ENCODE measurements around the gene ZNF609.

The ZNF609 gene

DNA sequence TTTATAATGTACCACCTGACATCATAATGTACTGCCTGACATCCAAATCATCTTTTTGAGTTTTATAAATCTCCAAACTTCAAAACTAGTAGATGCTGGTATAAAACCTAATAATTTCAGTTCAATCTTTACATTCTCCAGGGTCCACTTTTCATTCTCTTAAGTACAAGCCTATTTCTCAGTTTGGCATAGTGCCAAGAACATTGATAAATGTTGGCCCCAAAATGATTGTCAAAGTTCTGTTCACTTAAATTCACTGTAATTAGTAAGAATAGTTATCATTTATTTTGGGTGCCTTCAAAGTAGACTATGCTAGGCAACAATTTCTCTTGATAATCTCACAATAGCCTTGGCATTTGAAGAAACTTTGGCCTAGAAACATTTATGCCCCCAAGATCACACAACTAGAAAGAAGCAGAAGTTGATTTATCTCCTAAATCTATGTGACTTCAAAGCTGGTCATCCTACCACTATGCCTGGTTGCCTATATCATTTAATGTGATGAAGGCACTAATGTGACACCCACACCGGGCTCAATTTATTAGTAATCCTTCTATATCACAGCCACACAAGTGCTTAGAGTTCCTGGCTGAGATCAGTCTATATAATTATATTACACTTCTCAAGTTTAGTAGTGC lies 101.7 kb downstream of the ZNF609 start:
- Histone ChIP-seq H3K9ac (ENCODE audit: low read length) (no peak overlapping the region), H3K4me3 (ENCODE audit: low read length) (no peak overlapping the region)

DNA sequence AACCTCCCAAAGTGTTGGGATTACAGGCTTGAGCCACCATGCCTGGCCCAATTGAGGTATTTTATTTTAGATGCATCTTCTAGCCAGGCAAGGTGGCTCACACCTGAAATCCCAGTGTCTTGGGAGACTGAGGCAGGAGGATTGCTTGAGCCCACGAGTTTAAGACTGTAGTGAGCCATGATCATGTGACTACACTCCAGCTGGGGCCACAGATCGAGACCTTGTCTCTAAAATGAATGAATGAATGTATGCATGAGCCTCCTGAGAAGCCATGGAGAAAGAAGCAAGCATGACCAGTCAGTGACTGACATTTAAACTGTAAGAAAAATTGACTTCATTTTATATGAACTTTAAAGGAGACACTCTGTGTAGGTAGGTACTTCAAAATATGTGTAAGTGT lies 105.7 kb downstream of the ZNF609 start:
- Histone ChIP-seq H3K4me3 (ENCODE audit: low read length) (no peak overlapping the region), H3K9ac (ENCODE audit: low read length) (no peak overlapping the region), H3K9me3 (ENCODE audit: control insufficient read depth, low read length) (no peaks in the 10 kb centered on the region), H3K4me1 (ENCODE audit: control insufficient read depth, insufficient read depth, low read length) (peaks cover 21% of the 10 kb centered on the region), H3K27me3 (ENCODE audit: control insufficient read depth, insufficient read depth, low read length) (no peaks in the 10 kb centered on the region), H3K36me3 (ENCODE audit: control insufficient read depth, insufficient read depth, low read length) (no peaks in the 10 kb centered on the region)

More for the DNA sequence above, 101.7 kb downstream of the ZNF609 start:
- Histone ChIP-seq H3K27me3 (ENCODE audit: control insufficient read depth, insufficient read depth, low read length) (no peaks in the 10 kb centered on the region), H3K36me3 (ENCODE audit: control insufficient read depth, insufficient read depth, low read length) (no peaks in the 10 kb centered on the region), H3K4me1 (ENCODE audit: control insufficient read depth, insufficient read depth, low read length) (peaks cover 18% of the 10 kb centered on the region), H3K9me3 (ENCODE audit: control insufficient read depth, low read length) (no peaks in the 10 kb centered on the region)

DNA sequence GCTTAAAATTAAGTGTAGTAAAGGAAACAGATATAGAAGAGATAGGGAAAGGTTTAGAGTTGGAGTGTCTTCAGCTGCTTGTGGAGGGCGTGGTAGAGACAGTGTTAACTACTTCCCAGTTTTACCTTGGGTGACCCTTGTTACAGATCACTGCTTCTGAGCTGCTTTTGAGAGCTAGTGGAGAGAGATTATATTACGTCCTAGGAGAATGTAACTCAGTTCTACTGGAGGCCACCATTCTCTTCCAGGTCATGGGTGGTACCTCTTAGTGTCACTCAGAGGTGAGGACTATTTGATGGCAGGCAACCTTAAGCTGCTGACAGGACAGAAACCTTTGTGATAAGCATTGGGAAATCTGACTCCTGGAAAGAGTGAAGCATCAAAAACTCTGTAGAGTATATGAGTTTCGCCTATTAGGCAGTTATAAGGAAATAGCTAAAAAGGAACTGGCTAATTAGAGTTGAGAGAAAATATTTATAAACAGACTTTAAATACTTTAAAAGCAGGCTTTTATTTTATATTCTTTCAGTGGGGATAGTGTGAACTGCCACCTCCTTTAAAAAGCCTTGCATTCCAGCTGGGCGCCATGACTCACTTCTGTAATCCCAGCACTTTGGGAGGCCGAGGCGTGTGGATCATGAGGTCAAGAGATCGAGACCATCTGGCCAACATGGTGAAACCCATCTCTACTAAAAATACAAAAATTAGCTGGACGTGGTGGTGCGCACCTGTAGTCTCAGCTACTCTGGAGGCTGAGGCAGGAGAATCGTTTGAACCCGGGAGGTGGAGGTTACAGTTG lies 106.5 kb downstream of the ZNF609 start:
- H3K4me1 ChIP-seq (ENCODE audit: control insufficient read depth, insufficient read depth, low read length), result peaks cover 24% of the 10 kb centered on the region
- H3K27me3 ChIP-seq (ENCODE audit: control insufficient read depth, insufficient read depth, low read length), result no peaks in the 10 kb centered on the region
- H3K36me3 ChIP-seq (ENCODE audit: control insufficient read depth, insufficient read depth, low read length), result no peaks in the 10 kb centered on the region
- no peak overlapping the region for H3K9ac ChIP-seq (ENCODE audit: low read length)
- H3K4me3 ChIP-seq (ENCODE audit: low read length), result no peak overlapping the region
- no peaks in the 10 kb centered on the region for H3K9me3 ChIP-seq (ENCODE audit: control insufficient read depth, low read length)

DNA sequence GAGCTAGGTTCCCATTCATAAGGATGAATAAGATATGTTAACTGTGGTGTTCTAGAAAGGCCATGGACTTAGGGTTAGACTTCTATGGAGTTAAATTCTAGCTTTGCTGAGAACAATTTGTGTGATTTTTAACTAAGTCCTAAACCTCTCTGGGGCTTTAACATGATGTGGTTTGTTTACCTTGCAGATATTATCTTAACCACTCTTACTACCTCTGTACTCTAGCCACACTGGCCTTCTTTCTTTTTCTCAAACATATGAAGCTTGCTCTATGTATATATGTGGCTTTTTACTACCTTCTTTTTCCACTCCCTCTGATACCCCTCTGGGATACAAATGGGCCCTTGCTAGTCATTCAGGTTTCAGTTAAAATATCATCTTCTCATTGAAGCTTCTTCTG lies 108.4 kb downstream of the ZNF609 start:
- Histone ChIP-seq H3K27me3 (ENCODE audit: control insufficient read depth, insufficient read depth, low read length) (no peaks in the 10 kb centered on the region), H3K9ac (ENCODE audit: low read length) (no peak overlapping the region), H3K4me1 (ENCODE audit: control insufficient read depth, insufficient read depth, low read length) (peaks cover 24% of the 10 kb centered on the region), H3K9me3 (ENCODE audit: control insufficient read depth, low read length) (no peaks in the 10 kb centered on the region), H3K4me3 (ENCODE audit: low read length) (no peak overlapping the region), H3K36me3 (ENCODE audit: control insufficient read depth, insufficient read depth, low read length) (no peaks in the 10 kb centered on the region)

DNA sequence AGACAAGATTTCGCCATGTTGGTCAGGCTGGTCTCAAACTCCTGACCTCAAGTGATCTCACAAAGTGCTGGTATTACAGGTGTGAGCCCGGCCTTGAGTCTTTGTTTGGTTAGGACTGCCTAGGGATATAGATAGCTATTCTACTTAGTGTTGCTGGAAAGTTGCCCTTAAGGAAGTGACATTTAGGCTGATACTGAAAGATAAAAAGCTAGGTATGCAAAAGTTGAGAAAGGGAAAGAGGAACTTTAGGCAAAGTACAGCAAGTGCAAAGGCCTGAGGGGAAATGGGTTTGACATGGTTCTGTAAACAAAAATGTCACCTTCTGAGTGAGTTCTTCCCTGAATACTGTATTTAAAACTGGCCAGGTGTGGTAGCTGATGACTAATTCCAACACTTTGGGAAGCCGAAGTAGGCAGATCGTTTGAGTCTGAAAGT lies 111.5 kb downstream of the ZNF609 start:
- H3K36me3 ChIP-seq (ENCODE audit: control insufficient read depth, insufficient read depth, low read length), result no peaks in the 10 kb centered on the region

DNA sequence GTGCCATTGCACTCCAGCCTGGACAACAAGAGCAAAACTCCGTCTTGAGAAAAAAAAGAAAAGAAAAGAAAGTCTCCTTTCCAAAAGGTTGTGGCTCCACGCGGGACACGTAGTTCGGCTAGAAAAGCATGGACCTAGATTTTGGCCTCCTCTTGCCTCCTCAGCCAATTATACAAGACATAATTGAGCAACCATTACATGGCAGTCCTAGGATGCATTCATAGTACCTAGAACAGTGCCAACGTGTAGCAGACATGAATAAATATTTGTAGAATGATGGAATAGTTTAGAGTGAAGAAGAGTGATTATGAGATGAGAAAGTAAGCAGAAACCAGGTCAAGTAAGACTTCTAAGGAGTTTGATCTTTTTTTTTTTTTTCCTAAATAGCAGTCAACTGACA lies 112.5 kb downstream of the ZNF609 start:
- no peaks in the 10 kb centered on the region for H3K27me3 ChIP-seq (ENCODE audit: control insufficient read depth, insufficient read depth, low read length)
- H3K9ac ChIP-seq (ENCODE audit: low read length), result no peak overlapping the region
- no peaks in the 10 kb centered on the region for H3K36me3 ChIP-seq (ENCODE audit: control insufficient read depth, insufficient read depth, low read length)
- peaks cover 12% of the 10 kb centered on the region for H3K4me1 ChIP-seq (ENCODE audit: control insufficient read depth, insufficient read depth, low read length)
- H3K4me3 ChIP-seq (ENCODE audit: low read length), result no peak overlapping the region
- no peaks in the 10 kb centered on the region for H3K9me3 ChIP-seq (ENCODE audit: control insufficient read depth, low read length)

More for the DNA sequence above, 111.5 kb downstream of the ZNF609 start:
- Histone ChIP-seq H3K27me3 (ENCODE audit: control insufficient read depth, insufficient read depth, low read length) (no peaks in the 10 kb centered on the region), H3K4me3 (ENCODE audit: low read length) (no peak overlapping the region), H3K4me1 (ENCODE audit: control insufficient read depth, insufficient read depth, low read length) (peaks cover 15% of the 10 kb centered on the region), H3K9ac (ENCODE audit: low read length) (no peak overlapping the region), H3K9me3 (ENCODE audit: control insufficient read depth, low read length) (no peaks in the 10 kb centered on the region)

DNA sequence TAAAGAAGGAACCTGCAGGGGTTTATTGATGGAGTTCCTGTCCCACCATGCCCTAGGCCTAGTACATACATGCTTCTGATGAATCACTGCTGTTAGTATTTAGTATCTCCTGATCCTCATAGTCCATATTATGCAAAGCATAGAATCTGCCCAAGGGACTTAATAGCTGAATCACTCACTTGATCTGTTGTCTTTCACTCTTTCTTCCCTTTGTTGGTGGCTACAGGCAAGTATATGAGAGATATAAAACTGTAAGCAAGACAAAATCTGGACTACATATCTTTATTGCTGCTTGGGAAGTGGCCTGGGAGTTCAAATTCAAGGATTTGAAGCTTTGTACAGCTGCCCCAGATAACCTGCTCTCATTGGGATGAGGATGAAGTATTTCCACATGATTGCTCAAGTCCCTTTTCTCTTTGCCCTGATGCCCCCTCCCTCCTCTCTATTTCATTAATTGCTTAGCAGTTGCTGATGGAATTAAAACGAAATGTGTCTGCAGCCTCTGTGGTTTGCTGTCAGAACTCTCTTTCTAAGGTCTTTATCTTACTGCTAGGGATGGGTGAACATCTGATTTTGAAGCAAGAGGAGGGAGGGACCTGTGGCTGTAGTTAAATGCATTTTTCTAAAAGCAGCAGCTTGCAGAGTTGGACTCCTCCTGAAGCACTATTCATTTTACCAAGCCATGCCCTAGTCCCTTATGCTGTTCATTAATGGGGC lies 114.1 kb downstream of the ZNF609 start:
- Histone ChIP-seq H3K4me3 (ENCODE audit: low read length) (no peak overlapping the region), H3K9me3 (ENCODE audit: control insufficient read depth, low read length) (no peaks in the 10 kb centered on the region), H3K9ac (ENCODE audit: low read length) (no peak overlapping the region), H3K27me3 (ENCODE audit: control insufficient read depth, insufficient read depth, low read length) (no peaks in the 10 kb centered on the region), H3K4me1 (ENCODE audit: control insufficient read depth, insufficient read depth, low read length) (peaks cover 3% of the 10 kb centered on the region), H3K36me3 (ENCODE audit: control insufficient read depth, insufficient read depth, low read length) (no peaks in the 10 kb centered on the region)

DNA sequence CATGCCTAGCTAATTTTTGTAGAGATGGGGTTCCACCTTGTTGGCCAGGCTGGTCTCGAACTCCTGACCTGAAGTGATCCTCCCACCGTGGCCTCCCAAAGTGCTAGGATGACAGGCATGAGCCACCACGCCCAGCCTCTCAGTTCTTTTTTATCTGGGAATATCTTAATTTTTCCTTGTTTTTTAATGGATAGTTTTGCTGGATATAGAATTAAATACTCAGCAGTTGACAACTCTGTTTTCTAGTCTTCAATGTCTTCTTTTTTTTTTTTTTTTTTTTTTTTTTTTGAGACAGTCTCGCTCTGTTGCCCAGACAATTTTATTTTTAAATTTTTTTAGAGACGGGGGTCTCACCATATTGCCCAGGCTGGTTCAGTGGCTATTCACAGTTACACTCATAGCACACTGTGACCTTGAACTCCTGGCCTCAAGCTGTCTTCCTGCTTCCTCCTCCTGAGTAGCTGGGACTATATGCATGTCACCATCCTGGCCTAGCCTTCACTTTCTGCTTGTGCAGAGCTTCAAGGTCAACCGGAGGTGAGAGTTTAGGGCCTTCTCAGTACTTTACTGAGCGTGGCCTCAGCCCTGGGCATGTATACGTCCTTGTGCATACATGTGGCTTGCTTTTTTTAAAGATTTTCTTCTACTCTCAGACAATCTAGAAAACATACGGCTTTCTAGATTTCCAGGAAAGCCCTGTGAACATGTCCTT lies 120.5 kb downstream of the ZNF609 start:
- H3K4me3 ChIP-seq (ENCODE audit: low read length), result no peak overlapping the region
- H3K36me3 ChIP-seq (ENCODE audit: control insufficient read depth, insufficient read depth, low read length), result no peaks in the 10 kb centered on the region
- H3K9ac ChIP-seq (ENCODE audit: low read length), result no peak overlapping the region
- H3K4me1 ChIP-seq (ENCODE audit: control insufficient read depth, insufficient read depth, low read length), result no peaks in the 10 kb centered on the region
- H3K9me3 ChIP-seq (ENCODE audit: control insufficient read depth, low read length), result peaks cover 7% of the 10 kb centered on the region
- H3K27me3 ChIP-seq (ENCODE audit: control insufficient read depth, insufficient read depth, low read length), result no peaks in the 10 kb centered on the region

DNA sequence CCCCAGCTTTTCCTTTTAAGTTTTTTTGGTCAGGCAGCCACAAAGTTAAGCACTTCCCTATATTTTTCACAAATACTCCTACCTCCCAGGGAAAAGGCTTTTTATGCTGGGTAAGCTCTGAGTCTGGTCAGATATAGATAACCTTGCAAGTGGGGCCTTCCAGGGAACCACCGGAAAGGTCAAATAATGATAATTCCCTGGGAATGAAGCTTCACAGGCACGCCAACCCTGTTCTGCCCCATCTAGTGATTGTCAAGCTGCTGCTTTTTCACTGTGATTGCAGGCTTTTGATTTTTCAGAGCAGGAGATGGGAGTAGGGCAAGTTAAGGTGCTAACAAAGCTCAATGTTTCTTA lies 121.0 kb downstream of the ZNF609 start:
- no peak overlapping the region for H3K9ac ChIP-seq (ENCODE audit: low read length)
- no peaks in the 10 kb centered on the region for H3K27me3 ChIP-seq (ENCODE audit: control insufficient read depth, insufficient read depth, low read length)
- H3K4me1 ChIP-seq (ENCODE audit: control insufficient read depth, insufficient read depth, low read length), result no peaks in the 10 kb centered on the region
- no peak overlapping the region for H3K4me3 ChIP-seq (ENCODE audit: low read length)
- H3K36me3 ChIP-seq (ENCODE audit: control insufficient read depth, insufficient read depth, low read length), result no peaks in the 10 kb centered on the region
- peaks cover 7% of the 10 kb centered on the region for H3K9me3 ChIP-seq (ENCODE audit: control insufficient read depth, low read length)

DNA sequence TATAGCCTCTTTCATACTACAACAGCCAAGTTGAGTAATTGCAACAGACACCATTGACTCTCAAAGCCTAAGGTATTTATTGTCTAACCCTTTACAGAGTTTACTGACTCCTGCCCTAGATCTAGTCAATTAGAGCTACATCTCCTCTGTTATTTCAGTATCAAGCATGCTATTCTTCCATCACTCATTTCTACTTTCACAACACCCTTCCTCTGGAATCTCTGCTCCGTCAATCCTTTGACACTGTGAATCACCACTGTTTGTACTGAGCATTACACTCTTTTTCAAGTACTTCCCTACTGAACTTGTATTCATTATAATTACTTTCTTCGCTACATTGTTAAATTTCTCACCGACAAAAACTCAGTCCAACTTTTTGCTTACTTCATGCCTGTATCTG lies 121.8 kb downstream of the ZNF609 start:
- Histone ChIP-seq H3K9ac (ENCODE audit: low read length) (no peak overlapping the region), H3K4me1 (ENCODE audit: control insufficient read depth, insufficient read depth, low read length) (no peaks in the 10 kb centered on the region), H3K27me3 (ENCODE audit: control insufficient read depth, insufficient read depth, low read length) (no peaks in the 10 kb centered on the region), H3K4me3 (ENCODE audit: low read length) (no peak overlapping the region), H3K9me3 (ENCODE audit: control insufficient read depth, low read length) (peaks cover 7% of the 10 kb centered on the region), H3K36me3 (ENCODE audit: control insufficient read depth, insufficient read depth, low read length) (no peaks in the 10 kb centered on the region)

DNA sequence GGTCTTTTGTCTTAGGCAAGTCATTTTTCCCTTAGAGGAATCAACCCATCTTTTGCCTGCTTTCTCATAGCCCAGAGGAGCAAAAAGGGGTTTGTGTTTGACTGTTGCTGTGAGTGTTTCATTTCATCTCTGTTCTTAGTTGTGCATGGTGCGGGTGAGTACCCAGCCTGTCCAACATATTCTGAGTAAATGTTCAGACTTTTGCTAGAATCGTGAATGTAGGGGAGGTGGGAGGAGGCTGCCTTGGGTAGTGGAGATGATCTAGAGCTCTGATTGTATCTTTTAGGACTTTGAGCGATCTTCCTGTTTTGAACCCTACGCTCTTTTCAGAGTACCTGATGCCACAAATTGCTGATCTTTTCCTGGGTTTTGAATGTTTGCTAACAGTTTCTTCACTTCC lies 123.1 kb downstream of the ZNF609 start:
- H3K36me3 ChIP-seq (ENCODE audit: control insufficient read depth, insufficient read depth, low read length), result no peaks in the 10 kb centered on the region
- no peaks in the 10 kb centered on the region for H3K27me3 ChIP-seq (ENCODE audit: control insufficient read depth, insufficient read depth, low read length)
- H3K9me3 ChIP-seq (ENCODE audit: control insufficient read depth, low read length), result peaks cover 7% of the 10 kb centered on the region
- no peak overlapping the region for H3K4me3 ChIP-seq (ENCODE audit: low read length)
- H3K9ac ChIP-seq (ENCODE audit: low read length), result no peak overlapping the region
- H3K4me1 ChIP-seq (ENCODE audit: control insufficient read depth, insufficient read depth, low read length), result no peaks in the 10 kb centered on the region

DNA sequence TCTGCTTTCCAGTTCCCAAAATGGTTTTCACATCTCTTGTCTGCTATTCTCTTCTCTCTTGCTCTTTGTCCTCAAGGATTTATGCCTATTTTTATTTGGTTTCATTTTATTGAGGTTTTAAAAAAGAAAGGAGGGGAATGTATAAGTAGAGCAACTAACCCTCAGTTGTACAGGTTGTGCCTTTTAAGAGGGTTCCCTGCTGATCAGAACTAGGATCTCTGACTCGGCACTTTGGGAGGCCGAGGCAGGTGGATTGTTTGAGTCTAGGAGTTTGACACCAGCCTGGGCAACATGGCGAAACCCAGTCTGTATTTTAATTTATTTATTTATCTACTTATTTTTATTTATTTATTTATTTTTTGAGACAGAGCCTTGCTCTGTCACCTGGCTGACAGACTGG lies 123.6 kb downstream of the ZNF609 start:
- H3K4me1 ChIP-seq (ENCODE audit: control insufficient read depth, insufficient read depth, low read length), result no peaks in the 10 kb centered on the region
- H3K9ac ChIP-seq (ENCODE audit: low read length), result no peak overlapping the region
- peaks cover 7% of the 10 kb centered on the region for H3K9me3 ChIP-seq (ENCODE audit: control insufficient read depth, low read length)
- no peaks in the 10 kb centered on the region for H3K36me3 ChIP-seq (ENCODE audit: control insufficient read depth, insufficient read depth, low read length)
- no peaks in the 10 kb centered on the region for H3K27me3 ChIP-seq (ENCODE audit: control insufficient read depth, insufficient read depth, low read length)
- H3K4me3 ChIP-seq (ENCODE audit: low read length), result no peak overlapping the region
